CD8-positive, alpha-beta memory T cell (primary cell): ENCODE measurements around the gene MICAL3. TPM values are rescaled to one million over a fixed set of nuclear protein-coding genes. Genes with fewer than 3 reads are reported as not detected.

Source experiments
- CTCF ChIA-PET: fragments of 350-600 bp; sonication (Branson Sonifier 250); formaldehyde crosslinking; loops from one replicate; lab custom pipeline; 2021; ENCODE audit warnings: antibody characterized with exemption; lab: Charles Lee
- POLR2A ChIA-PET: fragments of 350-600 bp; sonication (Branson Sonifier 250); formaldehyde crosslinking; loops from one replicate; lab custom pipeline; 2021; ENCODE audit warnings: antibody characterized with exemption; lab: Charles Lee
- DNase-seq, 5 donors: peaks; one replicate each; pipeline versions ENCODE4 v3.0.0 to v3.0.0-alpha.2; 2020 to 2022; ENCODE audit warnings: mixed read lengths in 1 of 5
- H3K27ac ChIP-seq: one replicate; pipeline ENCODE4 v1.7.0; 2013; ENCODE audit warnings: low read depth, mild to moderate bottlenecking, low read length, moderate library complexity
- H3K27me3 ChIP-seq: 2 replicates; pipeline ENCODE4 v1.7.0; 2013; ENCODE audit warnings: low read length, mild to moderate bottlenecking; ENCODE audit not compliant: insufficient read depth, poor library complexity, severe bottlenecking
- H3K36me3 ChIP-seq: 2 replicates; pipeline ENCODE4 v1.7.0; 2013; ENCODE audit warnings: mild to moderate bottlenecking, low read length, moderate library complexity; ENCODE audit not compliant: insufficient read depth
- H3K4me1 ChIP-seq: 2 replicates; pipeline ENCODE4 v1.7.0; 2013; ENCODE audit warnings: mild to moderate bottlenecking, low read length, moderate library complexity; ENCODE audit not compliant: insufficient read depth
- H3K4me3 ChIP-seq: 2 replicates; pipeline ENCODE4 v1.7.0; 2013; ENCODE audit warnings: mild to moderate bottlenecking, low read length
- H3K9me3 ChIP-seq: 2 replicates; pipeline ENCODE4 v1.7.0; 2013; ENCODE audit warnings: mild to moderate bottlenecking, low read length
- H3K27ac Mint-ChIP-seq, 8 donors: one replicate each; pipeline ENCODE4 v1.8.0; 2020 to 2021; ENCODE audit warnings: mixed read lengths in 8 of 8, mild to moderate bottlenecking in 6 of 8, inconsistent platforms in 3 of 8, moderate library complexity in 3 of 8
- H3K27me3 Mint-ChIP-seq, 2 donors: one replicate each; pipeline ENCODE4 v1.8.0; 2020 to 2021; ENCODE audit warnings: mixed read lengths in 2 of 2, mild to moderate bottlenecking in 1 of 2, moderate library complexity in 1 of 2
- H3K36me3 Mint-ChIP-seq, 3 donors: one replicate each; pipeline ENCODE4 v1.8.0; 2020 to 2021; ENCODE audit warnings: mixed read lengths in 3 of 3, inconsistent platforms in 1 of 3, mild to moderate bottlenecking in 1 of 3
- H3K4me1 Mint-ChIP-seq, 3 donors: one replicate each; pipeline ENCODE4 v1.8.0; 2020 to 2021; ENCODE audit warnings: mixed read lengths in 3 of 3, inconsistent platforms in 1 of 3, mild to moderate bottlenecking in 1 of 3
- H3K4me3 Mint-ChIP-seq, 7 donors: one replicate each; pipeline ENCODE4 v1.8.0; 2020 to 2021; ENCODE audit warnings: mixed read lengths in 7 of 7, mild to moderate bottlenecking in 6 of 7, moderate library complexity in 4 of 7, inconsistent platforms in 2 of 7
- H3K9me3 Mint-ChIP-seq, 5 donors: one replicate each; pipeline ENCODE4 v1.8.0; 2020 to 2022; ENCODE audit warnings: mixed read lengths in 5 of 5, mild to moderate bottlenecking in 3 of 5, moderate library complexity in 2 of 5, inconsistent platforms in 1 of 5
- polyA plus RNA-seq: library from polyadenylated mRNA; unstranded; fragments of 300-500 nt; fragmentation: Illumina TruSeq; gene quantifications from one replicate; pipeline ENCODE4 v1.2.3, GENCODE V29; 2021
- total RNA-seq, 2 experiments: library from RNA; stranded (reverse); gene quantifications; one replicate each; pipeline ENCODE4 v1.2.3, GENCODE V29; 2021

MICAL3 gene
- total and polyA plus RNA-seq, 3 experiments from 2014 or later = 1.7 to 51.9 (median 51.7) TPM

DNA sequence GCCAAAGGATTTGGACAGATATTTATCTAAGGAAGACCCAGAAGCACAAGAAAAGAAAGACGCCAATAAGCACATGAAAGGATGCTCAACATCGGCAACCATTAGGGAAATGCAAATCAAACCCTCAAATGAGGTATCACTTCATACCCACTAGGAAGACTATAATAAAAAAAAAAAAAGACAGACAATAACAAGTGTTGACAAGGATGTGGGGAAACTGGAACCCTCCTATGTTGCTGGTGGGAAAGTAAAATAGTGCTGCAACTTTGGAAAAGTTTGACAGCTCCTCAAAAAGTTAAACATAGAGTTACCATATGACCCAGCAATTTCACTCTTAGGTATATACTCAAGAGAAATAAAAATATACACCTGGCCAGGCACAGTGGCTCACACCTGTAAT is 47.0 kb downstream of the MICAL3 start:
- Mint-ChIP-seq H3K36me3 (peaks cover 0 to 13% (median 1%) of the 10 kb centered on the region in 3 donors), H3K4me3 (no peak overlapping the region), H3K9me3 (no peaks in the 10 kb centered on the region), H3K27ac (peak overlapping the region in 2 of 8 donors; percentile 29 to 41), H3K4me1 (peaks cover 19 to 39% (median 21%) of the 10 kb centered on the region in 3 donors), H3K27me3 (peaks cover 0 to 5% of the 10 kb centered on the region in 2 donors)
- Histone ChIP-seq H3K27ac (no peak overlapping the region), H3K27me3 (no peaks in the 10 kb centered on the region), H3K4me3 (no peak overlapping the region), H3K4me1 (peaks cover 18% of the 10 kb centered on the region), H3K9me3 (no peaks in the 10 kb centered on the region), H3K36me3 (no peaks in the 10 kb centered on the region)
- ChIA-PET POLR2A (no interaction called here), CTCF (no interaction called here)
- no peak for DNase-seq

DNA sequence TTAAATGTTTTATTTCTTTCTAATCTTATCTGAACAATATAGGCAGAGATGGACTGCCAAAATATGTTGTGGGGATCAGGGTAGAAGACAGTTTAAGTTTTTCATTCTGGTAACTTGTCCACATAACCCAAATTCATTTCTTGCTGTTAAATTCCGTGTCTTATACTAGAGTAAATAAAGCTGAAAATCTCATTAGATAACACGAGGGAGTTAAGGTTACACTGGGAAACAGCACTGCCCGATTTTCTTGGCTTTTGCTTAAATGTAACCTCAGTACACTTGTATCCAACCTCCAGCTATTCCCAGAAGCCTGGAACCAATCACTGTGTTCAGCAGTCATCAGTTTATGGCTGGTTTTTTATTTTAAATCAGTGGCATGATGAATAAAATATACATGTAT is 48.2 kb downstream of the MICAL3 start:
- Histone ChIP-seq H3K9me3 (no peaks in the 10 kb centered on the region), H3K36me3 (no peaks in the 10 kb centered on the region), H3K4me3 (no peak overlapping the region), H3K27ac (no peak overlapping the region), H3K4me1 (peaks cover 13% of the 10 kb centered on the region), H3K27me3 (no peaks in the 10 kb centered on the region)
- no peaks in the 10 kb centered on the region for H3K9me3 Mint-ChIP-seq
- no peak overlapping the region for H3K4me3 Mint-ChIP-seq
- H3K36me3 Mint-ChIP-seq = peaks cover 0 to 16% (median 1%) of the 10 kb centered on the region in 3 donors
- ChIA-PET CTCF (no interaction called here), POLR2A (no interaction called here)
- DNase-seq = no peak
- peaks cover 13 to 31% (median 16%) of the 10 kb centered on the region in 3 donors for H3K4me1 Mint-ChIP-seq
- H3K27ac Mint-ChIP-seq = no peak overlapping the region
- H3K27me3 Mint-ChIP-seq = peaks cover 0 to 5% of the 10 kb centered on the region in 2 donors

DNA sequence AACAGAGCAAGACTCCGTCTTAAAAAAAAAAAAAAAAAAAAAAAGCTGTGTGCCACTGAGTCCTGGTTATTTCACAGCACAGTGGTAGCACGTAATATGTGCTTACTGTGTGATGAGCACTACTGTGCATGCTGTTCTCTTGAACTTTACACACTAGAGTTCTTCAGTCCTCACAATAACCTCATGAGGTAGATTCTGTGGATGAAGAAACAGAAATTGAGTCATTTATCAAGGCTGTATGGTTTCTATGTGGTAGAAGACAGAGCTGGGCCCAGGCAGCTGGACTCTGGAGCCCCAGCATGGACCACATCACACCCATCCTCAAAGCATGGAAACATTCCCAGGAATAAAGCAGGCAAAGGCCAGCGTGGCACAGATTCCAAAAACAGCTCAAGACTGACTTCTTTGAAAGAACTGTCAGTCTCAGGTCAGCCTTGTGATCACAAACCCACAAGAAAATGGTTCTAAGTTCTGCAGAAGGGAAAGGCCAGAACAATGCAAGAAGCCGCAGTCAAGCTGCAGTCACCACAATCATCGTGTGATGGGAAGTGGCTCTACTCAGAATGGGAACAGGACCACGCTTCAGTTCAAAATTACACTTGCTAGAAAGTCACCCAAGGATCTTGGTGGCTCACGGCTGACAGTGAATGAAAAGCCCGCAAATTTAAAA is 49.5 kb downstream of the MICAL3 start:
- POLR2A ChIA-PET = interaction anchor here (0.6 kb wide), 1 partner anchor 837 kb away, joined by 5 read pairs; no protein-coding TSS in a partner anchor
- Mint-ChIP-seq H3K9me3 (no peaks in the 10 kb centered on the region), H3K27ac (no peak overlapping the region), H3K4me1 (peaks cover under 1 to 18% (median 5%) of the 10 kb centered on the region in 3 donors), H3K36me3 (peaks cover 0 to 19% (median 1%) of the 10 kb centered on the region in 3 donors), H3K27me3 (peaks cover 0 to under 1% of the 10 kb centered on the region in 2 donors), H3K4me3 (no peak overlapping the region)
- Histone ChIP-seq H3K27me3 (no peaks in the 10 kb centered on the region), H3K4me1 (peaks cover 6% of the 10 kb centered on the region), H3K4me3 (no peak overlapping the region), H3K9me3 (no peaks in the 10 kb centered on the region), H3K36me3 (no peaks in the 10 kb centered on the region), H3K27ac (no peak overlapping the region)
- no peak for DNase-seq
- CTCF ChIA-PET = no interaction called here

DNA sequence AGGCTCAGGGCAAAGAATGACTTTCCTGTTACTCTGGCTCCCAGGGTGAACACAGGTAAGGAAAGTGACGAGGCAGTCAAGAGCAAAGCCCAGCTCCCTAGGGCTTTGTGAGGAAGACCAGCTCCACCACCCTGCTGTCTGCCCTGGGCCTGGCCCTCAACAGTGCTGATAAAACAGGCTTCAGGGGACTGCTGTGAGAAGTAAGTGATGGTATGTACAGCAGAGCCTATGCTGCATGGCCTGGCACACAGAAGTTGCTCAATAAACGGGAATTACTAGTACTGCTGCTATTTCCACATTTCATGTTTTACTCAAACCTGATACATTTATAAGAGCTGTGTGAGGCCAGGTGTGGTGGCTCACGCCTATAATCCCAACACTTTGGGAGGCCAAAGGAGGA is 50.3 kb downstream of the MICAL3 start:
- no peaks in the 10 kb centered on the region for H3K27me3 ChIP-seq
- no peak overlapping the region for H3K4me3 Mint-ChIP-seq
- no peak overlapping the region for H3K27ac Mint-ChIP-seq
- no peaks in the 10 kb centered on the region for H3K36me3 ChIP-seq
- no peak overlapping the region for H3K4me3 ChIP-seq
- H3K36me3 Mint-ChIP-seq = peaks cover 0 to 25% (median 1%) of the 10 kb centered on the region in 3 donors
- no peak for DNase-seq
- no peaks in the 10 kb centered on the region for H3K9me3 ChIP-seq
- no peaks in the 10 kb centered on the region for H3K4me1 ChIP-seq
- no peak overlapping the region for H3K27ac ChIP-seq
- ChIA-PET POLR2A (no interaction called here), CTCF (no interaction called here)
- H3K9me3 Mint-ChIP-seq = no peaks in the 10 kb centered on the region
- no peaks in the 10 kb centered on the region for H3K27me3 Mint-ChIP-seq
- H3K4me1 Mint-ChIP-seq = peaks cover 0 to 18% (median 5%) of the 10 kb centered on the region in 3 donors

DNA sequence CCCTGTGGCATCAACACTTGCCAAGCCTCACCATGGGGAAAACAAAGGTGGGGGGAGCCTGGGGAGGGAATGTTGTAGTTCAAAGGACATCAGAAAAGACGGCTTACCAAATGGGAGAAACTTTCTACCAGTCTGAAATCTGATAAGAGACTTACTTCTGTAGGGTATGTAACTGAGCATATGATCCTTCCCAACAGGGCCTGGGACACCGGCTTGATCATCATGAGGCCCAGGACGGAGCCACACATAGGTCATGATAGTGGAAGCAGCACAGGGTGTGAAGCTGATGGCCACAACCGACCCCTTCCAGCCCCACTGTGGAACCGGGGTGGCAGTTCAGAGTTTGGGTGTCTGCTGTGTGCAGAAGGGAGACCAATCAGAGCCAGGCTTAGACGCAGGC is 51.1 kb downstream of the MICAL3 start:
- no peaks in the 10 kb centered on the region for H3K27me3 ChIP-seq
- Mint-ChIP-seq H3K27me3 (no peaks in the 10 kb centered on the region), H3K27ac (peak overlapping the region in 2 of 8 donors; percentile 27 to 90), H3K4me3 (no peak overlapping the region), H3K36me3 (peaks cover 0 to 25% (median 1%) of the 10 kb centered on the region in 3 donors), H3K9me3 (no peaks in the 10 kb centered on the region), H3K4me1 (peaks cover 0 to 18% (median 5%) of the 10 kb centered on the region in 3 donors)
- ChIA-PET CTCF (no interaction called here), POLR2A (no interaction called here)
- no peak overlapping the region for H3K27ac ChIP-seq
- no peak for DNase-seq
- no peak overlapping the region for H3K4me3 ChIP-seq
- H3K36me3 ChIP-seq = no peaks in the 10 kb centered on the region
- no peaks in the 10 kb centered on the region for H3K4me1 ChIP-seq
- no peaks in the 10 kb centered on the region for H3K9me3 ChIP-seq

DNA sequence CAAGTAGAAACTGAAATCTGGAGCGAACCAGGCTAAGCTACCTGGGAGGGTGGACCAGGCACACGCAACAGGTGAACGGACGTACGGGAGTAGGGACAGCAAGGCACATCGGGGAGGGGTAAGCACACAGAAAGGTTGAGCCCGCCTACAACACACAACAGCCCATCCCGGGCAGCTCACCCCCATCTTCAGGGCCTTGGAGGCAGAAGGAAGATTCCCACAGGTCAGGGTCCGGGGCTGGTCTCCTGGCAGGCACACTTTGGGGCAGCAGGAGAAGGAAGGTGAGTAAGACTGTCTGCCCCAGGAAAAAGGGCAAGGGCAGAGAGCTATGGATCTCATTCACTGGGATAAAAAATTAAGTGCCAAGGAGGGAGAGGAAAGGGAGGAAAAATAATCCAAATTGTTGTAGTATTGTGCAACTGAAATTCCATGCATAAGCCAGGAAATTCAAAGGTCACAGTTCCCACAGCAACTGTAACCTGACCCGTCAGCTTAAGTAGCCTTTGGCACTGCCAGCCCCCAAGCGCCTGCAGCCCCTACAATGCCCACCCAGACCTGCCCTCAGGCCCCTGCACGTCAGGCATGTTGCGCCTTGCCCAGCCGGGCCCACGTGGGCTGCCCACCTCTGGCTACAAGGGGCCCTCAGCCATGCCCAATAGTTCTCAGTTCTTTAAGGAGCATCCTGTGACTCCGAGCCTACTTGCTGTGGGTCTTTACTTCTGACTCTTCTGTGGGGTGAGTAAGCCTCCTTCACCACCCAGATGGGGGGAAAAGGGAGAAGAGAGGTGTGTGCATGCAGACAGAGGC is 51.8 kb downstream of the MICAL3 start:
- ChIA-PET POLR2A (no interaction called here), CTCF (no interaction called here)
- Mint-ChIP-seq H3K36me3 (peaks cover 0 to 27% (median 1%) of the 10 kb centered on the region in 3 donors), H3K9me3 (no peaks in the 10 kb centered on the region), H3K4me3 (no peak overlapping the region), H3K27me3 (no peaks in the 10 kb centered on the region), H3K4me1 (peaks cover 0 to 14% (median 4%) of the 10 kb centered on the region in 3 donors), H3K27ac (peak overlapping the region in 1 of 8 donors; percentile 90)
- H3K36me3 ChIP-seq = no peaks in the 10 kb centered on the region
- no peak overlapping the region for H3K4me3 ChIP-seq
- no peaks in the 10 kb centered on the region for H3K9me3 ChIP-seq
- H3K27me3 ChIP-seq = no peaks in the 10 kb centered on the region
- DNase-seq = no peak
- H3K4me1 ChIP-seq = no peaks in the 10 kb centered on the region
- H3K27ac ChIP-seq = no peak overlapping the region

DNA sequence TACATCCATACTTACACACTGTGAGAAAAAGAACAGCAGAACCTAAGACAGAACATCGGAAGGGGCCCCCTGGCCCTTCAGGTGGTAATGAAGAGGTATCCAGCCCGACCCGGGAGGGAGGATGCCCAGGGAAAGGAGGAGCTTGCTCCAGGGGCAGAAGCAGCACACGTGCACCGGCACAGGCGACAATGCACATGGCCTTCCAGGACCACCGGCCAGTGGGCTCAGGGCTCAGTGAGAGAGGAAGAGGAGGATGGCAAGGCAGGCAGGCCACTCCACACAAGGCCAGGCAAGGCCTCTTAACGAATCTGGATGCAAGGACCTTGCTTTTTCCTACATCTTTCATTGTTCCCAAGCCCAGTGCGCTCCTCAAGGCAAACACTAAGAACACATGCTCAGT is 52.6 kb downstream of the MICAL3 start:
- Mint-ChIP-seq H3K9me3 (no peaks in the 10 kb centered on the region), H3K27ac (peak overlapping the region in 4 of 8 donors; percentile 49 to 70 (median 58)), H3K4me1 (peaks cover 1 to 17% (median 7%) of the 10 kb centered on the region in 3 donors), H3K36me3 (peaks cover 0 to 28% (median 2%) of the 10 kb centered on the region in 3 donors), H3K27me3 (no peaks in the 10 kb centered on the region), H3K4me3 (no peak overlapping the region)
- DNase-seq = no peak
- Histone ChIP-seq H3K27ac (no peak overlapping the region), H3K9me3 (no peaks in the 10 kb centered on the region), H3K36me3 (no peaks in the 10 kb centered on the region), H3K27me3 (no peaks in the 10 kb centered on the region), H3K4me1 (no peaks in the 10 kb centered on the region), H3K4me3 (no peak overlapping the region)
- POLR2A ChIA-PET = no interaction called here
- CTCF ChIA-PET = no interaction called here

DNA sequence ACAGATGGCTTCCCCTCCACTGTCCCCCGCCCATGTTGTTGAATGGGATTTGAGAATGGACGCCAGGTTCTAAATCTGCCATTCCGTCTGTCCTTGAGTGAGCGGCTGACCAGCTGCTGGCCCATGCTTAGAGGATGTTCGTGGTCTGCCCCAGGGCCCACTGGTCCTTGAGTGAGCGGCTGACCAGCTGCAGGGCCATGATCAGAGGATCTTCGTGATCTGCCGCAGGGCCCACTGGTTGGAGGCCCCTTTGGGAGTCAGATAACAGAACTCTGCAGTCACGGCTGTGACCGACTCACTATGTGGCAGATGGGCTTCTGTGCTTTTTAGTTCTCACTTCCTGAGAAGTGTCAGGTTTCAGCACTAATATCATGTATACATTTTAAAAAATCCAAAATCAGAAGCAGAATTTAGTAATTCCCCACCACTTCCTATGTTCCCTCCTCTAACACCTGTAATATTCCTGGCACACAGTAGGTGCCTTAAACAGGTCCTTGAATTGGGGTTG is 54.1 kb downstream of the MICAL3 start:
- POLR2A ChIA-PET = no interaction called here
- no peaks in the 10 kb centered on the region for H3K27me3 ChIP-seq
- no peaks in the 10 kb centered on the region for H3K9me3 ChIP-seq
- no peaks in the 10 kb centered on the region for H3K36me3 ChIP-seq
- Mint-ChIP-seq H3K27me3 (no peaks in the 10 kb centered on the region), H3K4me1 (peaks cover 9 to 23% (median 21%) of the 10 kb centered on the region in 3 donors), H3K36me3 (peaks cover 0 to 29% (median 6%) of the 10 kb centered on the region in 3 donors), H3K9me3 (no peaks in the 10 kb centered on the region), H3K4me3 (no peak overlapping the region), H3K27ac (no peak overlapping the region)
- CTCF ChIA-PET = no interaction called here
- no peak for DNase-seq
- no peak overlapping the region for H3K4me3 ChIP-seq
- H3K4me1 ChIP-seq = no peaks in the 10 kb centered on the region
- peak overlapping the region; percentile 27 for H3K27ac ChIP-seq
